PC-3 (cell line): Measurements from ENCODE around the gene KIAA1328. TPM values are rescaled to one million over a fixed set of nuclear protein-coding genes. Genes with fewer than 3 reads are reported as not detected.
A peak's percentile ranks its signal among the peaks of the same experiment; 100 is the strongest.

Experiments
- ATAC-seq: fragments of 200-7000 bp; cut with Tn5 transposase; 2 replicates; pipeline ENCODE4 v1.9.1; 2020; ENCODE audit warnings: mild to moderate bottlenecking, moderate library complexity
- BruUV-seq: library from RNA; stranded (reverse); fragments of 400-500 nt; replicated peaks from 2 replicates; lab custom pipeline; 2021; lab: Mats Ljungman, UMichigan
- CTCF ChIA-PET: fragments of 300-600 bp; sonication (Branson Sonifier 250); formaldehyde crosslinking; loops from one replicate; lab custom pipeline; 2022; ENCODE audit warnings: antibody characterized with exemption; lab: Charles Lee
- POLR2A ChIA-PET: fragments of 300-600 bp; sonication (Branson Sonifier 250); formaldehyde crosslinking; loops from one replicate; lab custom pipeline; 2022; ENCODE audit warnings: antibody characterized with exemption; ENCODE audit not compliant: unreplicated experiment; lab: Charles Lee
- DNase-seq: peaks from one replicate; pipeline ENCODE4 v3.0.0-alpha.2; 2015
- H2AFZ ChIP-seq: fragments of 300-600 bp; sonication (generic); 2 replicates; pipeline ENCODE4 v1.6.0; 2016; ENCODE audit warnings: antibody characterized with exemption, low read length
- H3F3A ChIP-seq: fragments of 300-600 bp; sonication (generic); one replicate; pipeline ENCODE4 v1.6.0; 2017; ENCODE audit warnings: antibody characterized with exemption, low read length, control low read depth, mild to moderate bottlenecking; ENCODE audit not compliant: unreplicated experiment
- H3K27ac ChIP-seq: fragments of 300-600 bp; sonication (generic); 2 replicates; pipeline ENCODE4 v1.5.1; 2016; ENCODE audit warnings: mild to moderate bottlenecking, low read length
- H3K27me3 ChIP-seq: fragments of 300-600 bp; sonication (generic); 2 replicates; pipeline ENCODE4 v1.6.1; 2016; ENCODE audit warnings: low read length, mixed read lengths
- H3K36me3 ChIP-seq: fragments of 300-600 bp; sonication (generic); 2 replicates; pipeline ENCODE4 v1.6.1; 2016; ENCODE audit warnings: low read depth, mixed run types, low read length, mixed read lengths
- H3K4me1 ChIP-seq: fragments of 300-600 bp; sonication (generic); 2 replicates; pipeline ENCODE4 v1.5.1; 2016; ENCODE audit warnings: low read length; ENCODE audit not compliant: insufficient read depth
- H3K4me2 ChIP-seq: fragments of 300-600 bp; sonication (generic); 2 replicates; pipeline ENCODE4 v1.6.0; 2016; ENCODE audit warnings: low read length
- H3K4me3 ChIP-seq: fragments of 300-600 bp; sonication (generic); 2 replicates; pipeline ENCODE4 v1.5.1; 2016; ENCODE audit warnings: mild to moderate bottlenecking, low read length, mixed read lengths
- H3K79me2 ChIP-seq: fragments of 300-600 bp; sonication (generic); 2 replicates; pipeline ENCODE4 v1.6.1; 2017; ENCODE audit warnings: low read length, mixed read lengths
- H3K9ac ChIP-seq: fragments of 300-600 bp; sonication (generic); 2 replicates; pipeline ENCODE4 v1.6.0; 2016; ENCODE audit warnings: mild to moderate bottlenecking, low read length
- H3K9me2 ChIP-seq: fragments of 300-600 bp; sonication (generic); replicated peaks from 2 replicates; pipeline ENCODE4 v1.6.1; 2016; ENCODE audit warnings: mixed run types, low read length, mixed read lengths
- H3K9me3 ChIP-seq: fragments of 300-600 bp; sonication (generic); 2 replicates; pipeline ENCODE4 v1.6.1; 2016; ENCODE audit warnings: low read length, mixed read lengths
- H4K20me1 ChIP-seq: fragments of 300-600 bp; sonication (generic); 2 replicates; pipeline ENCODE4 v1.6.1; 2016; ENCODE audit warnings: low read length, mixed read lengths
- EZH2 ChIP-seq: fragments of 300-600 bp; sonication (generic); IDR thresholded peaks from one replicate; pipeline ENCODE4 v1.6.1; 2017; ENCODE audit warnings: antibody characterized with exemption, mild to moderate bottlenecking, low read length; ENCODE audit not compliant: unreplicated experiment
- EZH2phosphoT487 ChIP-seq: fragments of 300-600 bp; sonication (generic); IDR thresholded peaks from 2 replicates; pipeline ENCODE4 v1.6.1; 2018; ENCODE audit warnings: mild to moderate bottlenecking, antibody characterized with exemption, low read length, borderline replicate concordance
- intact Hi-C: fragments of 100-400 bp; cut with micrococcal nuclease; formaldehyde crosslinking; loops from 2 replicates; pipeline ENCODE4 v1.9.0; 2023
- total RNA-seq: library from RNA; depleted of rRNA; stranded (reverse); fragments of >200 nt; gene quantifications from 2 replicates; pipeline ENCODE4 v1.2.3, GENCODE V29; 2014
- TF ChIP-seq, protein P1 (sequence below): fragments of 300-600 bp; sonication (generic); conservative IDR thresholded peaks from 2 replicates; pipeline ENCODE4 v1.5.1; 2017; ENCODE audit warnings: antibody characterized with exemption, low read depth, mild to moderate bottlenecking, low read length

KIAA1328 gene
- total RNA-seq, 1 experiment from 2014 or later = 4.4 TPM

DNA sequence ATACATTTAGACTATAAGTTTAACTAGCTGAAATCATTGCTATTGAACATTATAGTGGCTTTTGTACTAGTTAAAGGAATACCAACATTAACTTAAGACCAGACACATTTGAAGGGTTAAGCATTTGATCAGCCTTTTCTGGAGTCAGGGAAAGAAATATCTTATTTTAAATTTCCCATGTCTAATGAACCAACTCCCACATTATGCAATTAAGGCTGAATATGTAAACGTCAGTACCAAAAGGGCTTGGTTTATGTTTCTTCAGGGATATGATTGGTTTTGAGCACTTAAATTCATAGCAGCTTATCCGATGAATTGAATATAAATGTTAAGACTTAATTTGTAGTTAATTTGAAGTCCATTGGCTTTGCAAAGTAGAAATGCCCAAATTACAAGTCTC is 344.5 kb downstream of the KIAA1328 start:
- Histone ChIP-seq H3K4me3 (no peak overlapping the region), H3K9ac (no peak overlapping the region), H3K27me3 (no peaks in the 10 kb centered on the region), H3K4me2 (no peak overlapping the region), H3K79me2 (no peaks in the 10 kb centered on the region), H4K20me1 (no peaks in the 10 kb centered on the region), H3K27ac (no peak overlapping the region), H3K36me3 (no peaks in the 10 kb centered on the region), H3K9me3 (no peaks in the 10 kb centered on the region), H3K4me1 (peaks cover 8% of the 10 kb centered on the region), H2AFZ (no peak overlapping the region), H3F3A (no peaks in the 10 kb centered on the region), H3K9me2 (no peaks in the 10 kb centered on the region)
- DNase-seq (no peak), ATAC-seq (no peak)
- CTCF ChIA-PET = no interaction called here
- TF ChIP-seq EZH2 (no peak), EZH2phosphoT487 (no peak)
- TF ChIP-seq, protein P1, sequence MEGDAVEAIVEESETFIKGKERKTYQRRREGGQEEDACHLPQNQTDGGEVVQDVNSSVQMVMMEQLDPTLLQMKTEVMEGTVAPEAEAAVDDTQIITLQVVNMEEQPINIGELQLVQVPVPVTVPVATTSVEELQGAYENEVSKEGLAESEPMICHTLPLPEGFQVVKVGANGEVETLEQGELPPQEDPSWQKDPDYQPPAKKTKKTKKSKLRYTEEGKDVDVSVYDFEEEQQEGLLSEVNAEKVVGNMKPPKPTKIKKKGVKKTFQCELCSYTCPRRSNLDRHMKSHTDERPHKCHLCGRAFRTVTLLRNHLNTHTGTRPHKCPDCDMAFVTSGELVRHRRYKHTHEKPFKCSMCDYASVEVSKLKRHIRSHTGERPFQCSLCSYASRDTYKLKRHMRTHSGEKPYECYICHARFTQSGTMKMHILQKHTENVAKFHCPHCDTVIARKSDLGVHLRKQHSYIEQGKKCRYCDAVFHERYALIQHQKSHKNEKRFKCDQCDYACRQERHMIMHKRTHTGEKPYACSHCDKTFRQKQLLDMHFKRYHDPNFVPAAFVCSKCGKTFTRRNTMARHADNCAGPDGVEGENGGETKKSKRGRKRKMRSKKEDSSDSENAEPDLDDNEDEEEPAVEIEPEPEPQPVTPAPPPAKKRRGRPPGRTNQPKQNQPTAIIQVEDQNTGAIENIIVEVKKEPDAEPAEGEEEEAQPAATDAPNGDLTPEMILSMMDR = no peak
- POLR2A ChIA-PET = no interaction called here
- BruUV-seq = no TSS peak
- intact Hi-C loops = no loop called here

DNA sequence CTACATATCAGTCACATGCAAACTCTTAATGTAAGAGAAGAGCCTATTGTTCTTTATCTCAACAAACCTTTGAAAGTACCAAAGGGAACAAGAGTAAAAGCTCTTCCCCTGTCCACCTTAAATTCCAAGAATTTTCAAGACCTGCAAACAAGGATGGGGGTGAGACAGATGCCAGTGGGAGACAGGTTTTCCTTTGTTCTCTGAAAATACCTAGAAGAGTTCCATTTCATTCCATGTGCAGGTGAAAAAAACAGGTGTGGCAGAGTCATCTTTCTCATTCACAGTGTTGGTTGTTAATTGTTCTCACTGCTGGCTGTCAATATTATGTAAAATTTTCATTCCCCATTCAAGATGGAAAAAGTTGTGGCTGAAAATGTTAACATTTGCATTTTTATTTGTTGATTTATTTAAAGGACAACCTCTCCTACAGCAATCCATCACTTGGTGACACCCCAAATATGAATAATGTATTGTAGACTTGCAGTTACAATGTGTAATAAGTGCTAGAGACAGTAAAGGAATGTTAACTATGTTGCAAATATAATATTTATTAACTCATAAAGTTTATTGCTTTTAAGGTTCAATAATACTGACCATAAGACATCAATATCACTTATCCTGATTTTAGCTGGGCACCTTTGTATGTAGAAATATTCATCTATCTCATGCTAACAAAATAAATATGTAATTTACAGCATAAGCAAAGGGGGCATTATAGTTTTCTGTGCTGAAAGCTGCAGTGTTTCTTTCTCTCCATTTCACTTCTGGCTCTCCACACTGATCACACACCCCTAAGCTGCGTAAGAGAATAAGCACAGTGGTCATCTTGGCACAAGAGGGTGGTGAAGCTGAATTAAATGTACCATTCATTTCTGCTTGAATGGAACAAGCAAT is 347.0 kb downstream of the KIAA1328 start:
- Histone ChIP-seq H2AFZ (no peak overlapping the region), H3K36me3 (no peaks in the 10 kb centered on the region), H3F3A (no peaks in the 10 kb centered on the region), H3K9me3 (no peaks in the 10 kb centered on the region), H3K79me2 (no peaks in the 10 kb centered on the region), H3K27me3 (no peaks in the 10 kb centered on the region), H3K4me1 (peaks cover 8% of the 10 kb centered on the region), H3K4me3 (no peak overlapping the region), H3K27ac (no peak overlapping the region), H3K9me2 (no peaks in the 10 kb centered on the region), H3K4me2 (no peak overlapping the region), H4K20me1 (no peaks in the 10 kb centered on the region), H3K9ac (no peak overlapping the region)
- DNase-seq = no peak
- POLR2A ChIA-PET = no interaction called here
- peak; percentile 72 for ATAC-seq
- intact Hi-C loops = no loop called here
- TF ChIP-seq EZH2 = no peak
- no peak for TF ChIP-seq EZH2phosphoT487
- TF ChIP-seq, protein P1 = no peak
- BruUV-seq = no TSS peak
- CTCF ChIA-PET = no interaction called here

DNA sequence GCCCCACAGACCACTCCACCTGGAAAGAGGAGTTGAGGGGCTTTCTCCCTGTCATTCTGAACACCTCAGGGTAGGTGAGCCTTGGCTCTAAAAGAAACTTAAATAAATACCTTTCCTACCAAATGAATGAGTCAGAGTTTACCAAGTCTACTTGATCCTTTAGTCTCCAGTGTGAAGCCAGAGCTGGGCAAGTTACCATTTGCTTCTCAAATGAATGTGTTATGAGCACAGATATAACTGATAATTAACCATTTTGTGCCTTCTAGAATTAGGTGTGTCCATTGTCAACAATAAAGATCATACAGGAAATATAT is 347.7 kb downstream of the KIAA1328 start:
- BruUV-seq = no TSS peak
- Histone ChIP-seq H3K4me3 (no peak overlapping the region), H3K4me1 (peaks cover 8% of the 10 kb centered on the region), H3K9me3 (no peaks in the 10 kb centered on the region), H3K9ac (no peak overlapping the region), H3K36me3 (no peaks in the 10 kb centered on the region), H3K27ac (no peak overlapping the region), H2AFZ (no peak overlapping the region), H3K27me3 (no peaks in the 10 kb centered on the region), H3K79me2 (no peaks in the 10 kb centered on the region), H3F3A (no peaks in the 10 kb centered on the region), H3K4me2 (no peak overlapping the region), H3K9me2 (no peaks in the 10 kb centered on the region), H4K20me1 (no peaks in the 10 kb centered on the region)
- ATAC-seq (peak; percentile 91), DNase-seq (peak; percentile 46)
- intact Hi-C loops = no loop called here
- TF ChIP-seq, protein P1 = no peak
- TF ChIP-seq EZH2 = no peak
- ChIA-PET POLR2A (no interaction called here), CTCF (no interaction called here)
